ENCODE measurements around the gene TADA2B. TPM values are rescaled to one million over a fixed set of nuclear protein-coding genes. Genes with fewer than 3 reads are reported as not detected.

TADA2B gene
- total RNA-seq, 2 experiments from 2014 or later, result 8.2 to 9.9 TPM

- Mint-ChIP-seq H3K4me1 (ENCODE audit: low read depth) (no peaks in the 10 kb centered on the region), H3K27me3 (ENCODE audit: low read depth) (no peaks in the 10 kb centered on the region), H3K9me3 (no peaks in the 10 kb centered on the region), H3K36me3 (ENCODE audit: low read depth) (peaks cover 5% of the 10 kb centered on the region), H3K27ac (no peak overlapping the region), H3K4me3 (no peak overlapping the region)
- DNase-seq, result no peak
- intact Hi-C loops (cut with micrococcal nuclease), result no loop called here
- CTCF ChIA-PET, result no interaction called here
Measured at GRCh38 chr4:7020856-7021255, 22.3 kb upstream of the TADA2B start.

GRCh38 chr4:7021355-7021754, 21.8 kb upstream of the TADA2B start:
- Mint-ChIP-seq H3K27ac (no peak overlapping the region), H3K9me3 (no peaks in the 10 kb centered on the region), H3K27me3 (ENCODE audit: low read depth) (no peaks in the 10 kb centered on the region), H3K36me3 (ENCODE audit: low read depth) (peaks cover 5% of the 10 kb centered on the region), H3K4me3 (no peak overlapping the region), H3K4me1 (ENCODE audit: low read depth) (no peaks in the 10 kb centered on the region)
- CTCF ChIA-PET, result interaction anchor here (0.6 kb wide), 1 partner anchor 304 kb away, joined by 4 read pairs; no protein-coding TSS in a partner anchor
- DNase-seq, result no peak
- intact Hi-C loops (cut with micrococcal nuclease), result no loop called here

GRCh38 chr4:7021930-7022664, 21.1 kb upstream of the TADA2B start:
- no peak for DNase-seq
- H3K4me1 Mint-ChIP-seq (ENCODE audit: low read depth), result no peaks in the 10 kb centered on the region
- H3K27ac Mint-ChIP-seq, result no peak overlapping the region
- H3K27me3 Mint-ChIP-seq (ENCODE audit: low read depth), result no peaks in the 10 kb centered on the region
- no peak overlapping the region for H3K4me3 Mint-ChIP-seq
- intact Hi-C loops (cut with micrococcal nuclease), result no loop called here
- CTCF ChIA-PET, result interaction anchor here (0.6 kb wide), 2 partner anchors 146 to 305 kb away, joined by 3 to 4 read pairs; no protein-coding TSS in a partner anchor
- no peaks in the 10 kb centered on the region for H3K9me3 Mint-ChIP-seq
- peaks cover 10% of the 10 kb centered on the region for H3K36me3 Mint-ChIP-seq (ENCODE audit: low read depth)

GRCh38 chr4:7023486-7023885, 19.7 kb upstream of the TADA2B start:
- Mint-ChIP-seq H3K27ac (no peak overlapping the region), H3K27me3 (ENCODE audit: low read depth) (no peaks in the 10 kb centered on the region), H3K36me3 (ENCODE audit: low read depth) (peaks cover 17% of the 10 kb centered on the region), H3K4me3 (no peak overlapping the region), H3K4me1 (ENCODE audit: low read depth) (no peaks in the 10 kb centered on the region), H3K9me3 (no peaks in the 10 kb centered on the region)
- intact Hi-C loops (cut with micrococcal nuclease), result no loop called here
- CTCF ChIA-PET, result no interaction called here
- DNase-seq, result no peak

GRCh38 chr4:7023901-7024300, 19.3 kb upstream of the TADA2B start:
- Mint-ChIP-seq H3K4me1 (ENCODE audit: low read depth) (no peaks in the 10 kb centered on the region), H3K4me3 (no peak overlapping the region), H3K27me3 (ENCODE audit: low read depth) (no peaks in the 10 kb centered on the region), H3K27ac (no peak overlapping the region), H3K36me3 (ENCODE audit: low read depth) (peaks cover 18% of the 10 kb centered on the region), H3K9me3 (no peaks in the 10 kb centered on the region)
- CTCF ChIA-PET, result no interaction called here
- intact Hi-C loops (cut with micrococcal nuclease), result no loop called here
- DNase-seq, result no peak

GRCh38 chr4:7024336-7024890, 18.8 kb upstream of the TADA2B start:
- H3K27me3 Mint-ChIP-seq (ENCODE audit: low read depth), result no peaks in the 10 kb centered on the region
- intact Hi-C loops (cut with micrococcal nuclease), result no loop called here
- H3K4me1 Mint-ChIP-seq (ENCODE audit: low read depth), result no peaks in the 10 kb centered on the region
- peaks cover 20% of the 10 kb centered on the region for H3K36me3 Mint-ChIP-seq (ENCODE audit: low read depth)
- no peaks in the 10 kb centered on the region for H3K9me3 Mint-ChIP-seq
- CTCF ChIA-PET, result interaction anchor here (0.5 kb wide), 1 partner anchor 118 kb away, joined by 3 read pairs; no protein-coding TSS in a partner anchor
- no peak overlapping the region for H3K27ac Mint-ChIP-seq
- no peak overlapping the region for H3K4me3 Mint-ChIP-seq
- DNase-seq, result no peak

- no peaks in the 10 kb centered on the region for H3K9me3 Mint-ChIP-seq
- H3K36me3 Mint-ChIP-seq (ENCODE audit: low read depth), result peaks cover 20% of the 10 kb centered on the region
- no peak for DNase-seq
- no peaks in the 10 kb centered on the region for H3K27me3 Mint-ChIP-seq (ENCODE audit: low read depth)
- H3K27ac Mint-ChIP-seq, result no peak overlapping the region
- CTCF ChIA-PET, result interaction anchor here (0.5 kb wide), 1 partner anchor 118 kb away, joined by 3 read pairs; no protein-coding TSS in a partner anchor
- no peak overlapping the region for H3K4me3 Mint-ChIP-seq
- intact Hi-C loops (cut with micrococcal nuclease), result no loop called here
- H3K4me1 Mint-ChIP-seq (ENCODE audit: low read depth), result no peaks in the 10 kb centered on the region
Measured at GRCh38 chr4:7025040-7025602, 18.1 kb upstream of the TADA2B start.

GRCh38 chr4:7026107-7026506, 17.1 kb upstream of the TADA2B start:
- no peak for DNase-seq
- Mint-ChIP-seq H3K4me1 (ENCODE audit: low read depth) (no peaks in the 10 kb centered on the region), H3K36me3 (ENCODE audit: low read depth) (peaks cover 20% of the 10 kb centered on the region), H3K4me3 (no peak overlapping the region), H3K9me3 (no peaks in the 10 kb centered on the region), H3K27me3 (ENCODE audit: low read depth) (no peaks in the 10 kb centered on the region), H3K27ac (no peak overlapping the region)
- CTCF ChIA-PET, result no interaction called here
- intact Hi-C loops (cut with micrococcal nuclease), result no loop called here

- CTCF ChIA-PET, result no interaction called here
- intact Hi-C loops (cut with micrococcal nuclease), result no loop called here
- no peak overlapping the region for H3K27ac Mint-ChIP-seq
- H3K36me3 Mint-ChIP-seq (ENCODE audit: low read depth), result peaks cover 19% of the 10 kb centered on the region
- no peak for DNase-seq
- H3K4me1 Mint-ChIP-seq (ENCODE audit: low read depth), result no peaks in the 10 kb centered on the region
- H3K9me3 Mint-ChIP-seq, result no peaks in the 10 kb centered on the region
- no peaks in the 10 kb centered on the region for H3K27me3 Mint-ChIP-seq (ENCODE audit: low read depth)
- H3K4me3 Mint-ChIP-seq, result no peak overlapping the region
Measured at GRCh38 chr4:7027284-7027683, 15.9 kb upstream of the TADA2B start.

- intact Hi-C loops (cut with micrococcal nuclease), result no loop called here
- Mint-ChIP-seq H3K4me1 (ENCODE audit: low read depth) (no peaks in the 10 kb centered on the region), H3K27me3 (ENCODE audit: low read depth) (no peaks in the 10 kb centered on the region), H3K4me3 (no peak overlapping the region), H3K36me3 (ENCODE audit: low read depth) (peaks cover 17% of the 10 kb centered on the region), H3K9me3 (no peaks in the 10 kb centered on the region), H3K27ac (no peak overlapping the region)
- no peak for DNase-seq
- CTCF ChIA-PET, result no interaction called here
Measured at GRCh38 chr4:7027913-7028312, 15.3 kb upstream of the TADA2B start.

GRCh38 chr4:7029212-7029611, 14.0 kb upstream of the TADA2B start:
- Mint-ChIP-seq H3K27me3 (ENCODE audit: low read depth) (no peaks in the 10 kb centered on the region), H3K4me1 (ENCODE audit: low read depth) (no peaks in the 10 kb centered on the region), H3K27ac (no peak overlapping the region), H3K36me3 (ENCODE audit: low read depth) (peaks cover 17% of the 10 kb centered on the region), H3K9me3 (no peaks in the 10 kb centered on the region), H3K4me3 (no peak overlapping the region)
- DNase-seq, result no peak
- CTCF ChIA-PET, result interaction anchor here (0.6 kb wide), 1 partner anchor 12 kb away, joined by 3 read pairs; no protein-coding TSS in a partner anchor
- intact Hi-C loops (cut with micrococcal nuclease), result no loop called here

GRCh38 chr4:7029921-7030320, 13.3 kb upstream of the TADA2B start:
- no peaks in the 10 kb centered on the region for H3K27me3 Mint-ChIP-seq (ENCODE audit: low read depth)
- no peak for DNase-seq
- no peak overlapping the region for H3K27ac Mint-ChIP-seq
- no peaks in the 10 kb centered on the region for H3K4me1 Mint-ChIP-seq (ENCODE audit: low read depth)
- peaks cover 17% of the 10 kb centered on the region for H3K36me3 Mint-ChIP-seq (ENCODE audit: low read depth)
- intact Hi-C loops (cut with micrococcal nuclease), result no loop called here
- H3K9me3 Mint-ChIP-seq, result no peaks in the 10 kb centered on the region
- CTCF ChIA-PET, result no interaction called here
- no peak overlapping the region for H3K4me3 Mint-ChIP-seq

GRCh38 chr4:7030856-7031255, 12.3 kb upstream of the TADA2B start:
- H3K4me3 Mint-ChIP-seq, result no peak overlapping the region
- H3K36me3 Mint-ChIP-seq (ENCODE audit: low read depth), result peaks cover 17% of the 10 kb centered on the region
- CTCF ChIA-PET, result no interaction called here
- H3K9me3 Mint-ChIP-seq, result no peaks in the 10 kb centered on the region
- intact Hi-C loops (cut with micrococcal nuclease), result no loop called here
- DNase-seq, result no peak
- no peaks in the 10 kb centered on the region for H3K27me3 Mint-ChIP-seq (ENCODE audit: low read depth)
- no peaks in the 10 kb centered on the region for H3K4me1 Mint-ChIP-seq (ENCODE audit: low read depth)
- H3K27ac Mint-ChIP-seq, result no peak overlapping the region
